Colonic mucosa (tissue), 4 donors: Measurements from ENCODE around the gene TRIM14. TPM values are rescaled to one million over a fixed set of nuclear protein-coding genes. Genes with fewer than 3 reads are reported as not detected.

ENCODE experiments used
- DNase-seq: peaks from one replicate; pipeline ENCODE4 v3.0.0-alpha.2; 2020
- H3K27ac ChIP-seq: fragments of 200-600 bp; one replicate; pipeline ENCODE4 v1.8.0; 2021
- H3K27me3 ChIP-seq: fragments of 200-600 bp; one replicate; pipeline ENCODE4 v1.8.0; 2021
- H3K36me3 ChIP-seq: fragments of 200-600 bp; one replicate; pipeline ENCODE4 v1.8.0; 2021
- H3K4me1 ChIP-seq: fragments of 200-600 bp; one replicate; pipeline ENCODE4 v1.8.0; 2021; ENCODE audit warnings: mild to moderate bottlenecking
- H3K4me3 ChIP-seq: fragments of 200-600 bp; one replicate; pipeline ENCODE4 v1.8.0; 2021
- H3K9ac ChIP-seq, 2 donors: one replicate each; pipeline ENCODE4 v1.7.0; 2013; ENCODE audit warnings: control low read depth in 2 of 2, low read depth in 2 of 2, low read length in 2 of 2
- H3K9me3 ChIP-seq: fragments of 200-600 bp; one replicate; pipeline ENCODE4 v1.8.0; 2021
- CTCF ChIP-seq: fragments of 200-600 bp; IDR thresholded peaks from one replicate; pipeline ENCODE4 v1.8.0; 2022; ENCODE audit warnings: antibody characterized with exemption, mild to moderate bottlenecking
- intact Hi-C: fragments of 100-400 bp; cut with DNase I; formaldehyde crosslinking; loops from one replicate; pipeline ENCODE4 v1.14.1; 2022
- total RNA-seq, 2 donors: library from RNA; stranded (reverse); fragmentation: NEBNext Ultra II Directional in 1 of 2; extraction: Animal tissue kit (Norgen Biotek cat#: 25700) in 1 of 2; gene quantifications; one replicate each; pipeline ENCODE4 v1.2.1, GENCODE V29; 2021
- donor health status: healthy.
- donor health status: DM: no; HTN: no; CAD: no.
- donor health status: DM: no; HTN: no; CAD: no.

TRIM14 gene
- total RNA-seq, 2 donors from 2014 or later, result 44.6 to 62.0 TPM

- Histone ChIP-seq H3K4me1 (peaks cover 12% of the 10 kb centered on the region), H3K9ac (no peak overlapping the region), H3K27me3 (no peaks in the 10 kb centered on the region), H3K9me3 (no peaks in the 10 kb centered on the region), H3K27ac (no peak overlapping the region), H3K4me3 (no peak overlapping the region), H3K36me3 (no peaks in the 10 kb centered on the region)
- no peak for TF ChIP-seq CTCF
- intact Hi-C loops, result no loop called here
- DNase-seq, result no peak
Observed at GRCh38 chr9:98140503-98140902, 21.5 kb upstream of the TRIM14 start.

GRCh38 chr9:98136489-98136888 is 17.5 kb upstream of the TRIM14 start:
- intact Hi-C loops, result no loop called here
- no peak for DNase-seq
- no peak overlapping the region for H3K9ac ChIP-seq
- no peaks in the 10 kb centered on the region for H3K9me3 ChIP-seq
- TF ChIP-seq CTCF, result no peak
- H3K27ac ChIP-seq, result no peak overlapping the region
- H3K27me3 ChIP-seq, result no peaks in the 10 kb centered on the region
- no peak overlapping the region for H3K4me3 ChIP-seq
- H3K36me3 ChIP-seq, result no peaks in the 10 kb centered on the region
- H3K4me1 ChIP-seq, result no peaks in the 10 kb centered on the region

GRCh38 chr9:98135938-98136337 is 16.9 kb upstream of the TRIM14 start:
- no peak overlapping the region for H3K27ac ChIP-seq
- H3K36me3 ChIP-seq, result no peaks in the 10 kb centered on the region
- TF ChIP-seq CTCF, result no peak

GRCh38 chr9:98135558-98135934 is 16.5 kb upstream of the TRIM14 start:
- no peak overlapping the region for H3K9ac ChIP-seq
- no peaks in the 10 kb centered on the region for H3K9me3 ChIP-seq
- no peak overlapping the region for H3K4me3 ChIP-seq
- H3K4me1 ChIP-seq, result no peaks in the 10 kb centered on the region
- no peak for TF ChIP-seq CTCF
- no peak for DNase-seq
- intact Hi-C loops, result no loop called here
- H3K27me3 ChIP-seq, result no peaks in the 10 kb centered on the region
- no peaks in the 10 kb centered on the region for H3K36me3 ChIP-seq
- H3K27ac ChIP-seq, result no peak overlapping the region

More at GRCh38 chr9:98135938-98136337, 16.9 kb upstream of the TRIM14 start:
- DNase-seq, result no peak
- Histone ChIP-seq H3K9me3 (no peaks in the 10 kb centered on the region), H3K4me3 (no peak overlapping the region), H3K4me1 (no peaks in the 10 kb centered on the region), H3K27me3 (no peaks in the 10 kb centered on the region), H3K9ac (no peak overlapping the region)
- intact Hi-C loops, result no loop called here

- no peak for DNase-seq
- no peak for TF ChIP-seq CTCF
- Histone ChIP-seq H3K27me3 (no peaks in the 10 kb centered on the region), H3K36me3 (no peaks in the 10 kb centered on the region), H3K27ac (no peak overlapping the region), H3K9me3 (no peaks in the 10 kb centered on the region), H3K4me3 (no peak overlapping the region), H3K4me1 (no peaks in the 10 kb centered on the region), H3K9ac (no peak overlapping the region)
- intact Hi-C loops, result no loop called here
Observed at GRCh38 chr9:98134702-98135557, 15.9 kb upstream of the TRIM14 start.
